Vagina (tissue), 2 donors: ENCODE measurements around the gene CXCL1.

Experiments used
- CTCF ChIP-seq, 3 experiments: fragments of 450-650 bp in 2 of 3; fragments of 200-600 bp in 1 of 3; sonication (generic) in 1 of 3; IDR thresholded peaks; one replicate each; pipeline ENCODE4 v1.5.1; 2017 to 2019; ENCODE audit warnings: antibody characterized with exemption in 3 of 3, mild to moderate bottlenecking in 2 of 3, moderate library complexity in 2 of 3
- POLR2A ChIP-seq, 2 donors: fragments of 450-650 bp; IDR thresholded peaks; one replicate each; pipeline ENCODE4 v1.6.1; 2017; ENCODE audit warnings: antibody characterized with exemption in 2 of 2, mild to moderate bottlenecking in 2 of 2, moderate library complexity in 2 of 2
- POLR2AphosphoS5 ChIP-seq, 2 donors: sonication (generic); formaldehyde crosslinking; IDR thresholded peaks; one replicate each; pipeline ENCODE4 v1.9.0; 2017; ENCODE audit warnings: antibody characterized with exemption in 2 of 2, mild to moderate bottlenecking in 2 of 2, low read depth in 1 of 2; ENCODE audit not compliant: insufficient read depth in 1 of 2

GRCh38 chr4:73822389-73822788 lies 46.8 kb upstream of the CXCL1 start:
- no peak for TF ChIP-seq POLR2A (IDR thresholded peaks at IDR 0.05)
- TF ChIP-seq CTCF (IDR thresholded peaks at IDR 0.05) = no peak
- TF ChIP-seq POLR2AphosphoS5 (IDR thresholded peaks at IDR 0.05; ENCODE audit: insufficient read depth in 1 of 2, low read depth in 1 of 2) = no peak
